ENCODE data around the gene FNBP1. TPM values are rescaled to one million over a fixed set of nuclear protein-coding genes. Genes with fewer than 3 reads are reported as not detected.

Gene FNBP1
- total RNA-seq, 4 donors from 2014 or later: 13.3 to 30.0 (median 17.9) TPM

DNA sequence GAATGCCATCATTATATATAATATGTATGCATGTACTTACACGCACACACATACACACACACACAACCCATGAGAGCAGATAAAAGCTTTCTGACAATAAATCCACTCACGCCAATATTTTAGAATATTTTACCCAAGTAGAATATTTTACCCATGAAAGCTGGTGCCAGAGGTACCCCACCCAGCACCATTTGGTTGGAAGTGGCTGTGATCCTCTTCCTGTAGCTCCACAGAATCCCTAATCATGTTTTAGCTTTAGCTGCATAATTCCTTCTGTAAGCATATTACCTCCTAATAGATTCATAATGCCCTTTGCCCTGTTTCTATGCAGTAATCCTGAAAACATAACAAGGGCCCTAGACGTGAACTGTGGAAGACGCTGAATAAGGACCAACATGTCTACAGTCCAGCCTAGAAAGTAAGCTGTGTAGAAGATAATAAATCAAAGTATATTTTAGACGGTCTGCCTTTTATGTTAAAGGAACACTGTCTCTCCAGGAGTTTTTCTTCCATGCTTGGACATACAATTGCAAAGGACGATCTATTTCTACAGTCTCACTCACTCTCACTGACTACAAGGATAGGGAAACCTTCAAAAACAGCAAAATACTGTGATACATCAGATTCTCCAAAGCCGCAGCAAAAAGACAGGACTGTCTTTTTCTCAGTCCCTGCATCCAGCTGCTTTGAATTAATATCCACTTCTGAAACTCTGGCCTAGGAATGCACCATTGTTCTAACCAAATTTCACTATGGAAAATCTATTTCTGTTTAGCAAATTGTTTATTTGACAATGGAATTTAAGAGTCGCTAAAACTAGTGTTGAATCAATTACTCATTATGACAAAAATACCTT is 109.6 kb downstream of the FNBP1 start:
- DNase-seq (no peak), ATAC-seq (no peak)
- intact Hi-C loops (cut with DNase I; ENCODE audit: low total_unique reads) (loop anchor here (10.0 kb wide), 1 partner anchor 51 kb away; no protein-coding TSS in a partner anchor), in situ Hi-C loops (cut with MboI; ENCODE audit: low sequenced_read_pairs in 4 of 4) (no loop called here)
- no peak overlapping the region for H3K4me3 ChIP-seq
- TF ChIP-seq POLR2A (IDR thresholded peaks at IDR 0.05): no peak
- TF ChIP-seq, protein P1, sequence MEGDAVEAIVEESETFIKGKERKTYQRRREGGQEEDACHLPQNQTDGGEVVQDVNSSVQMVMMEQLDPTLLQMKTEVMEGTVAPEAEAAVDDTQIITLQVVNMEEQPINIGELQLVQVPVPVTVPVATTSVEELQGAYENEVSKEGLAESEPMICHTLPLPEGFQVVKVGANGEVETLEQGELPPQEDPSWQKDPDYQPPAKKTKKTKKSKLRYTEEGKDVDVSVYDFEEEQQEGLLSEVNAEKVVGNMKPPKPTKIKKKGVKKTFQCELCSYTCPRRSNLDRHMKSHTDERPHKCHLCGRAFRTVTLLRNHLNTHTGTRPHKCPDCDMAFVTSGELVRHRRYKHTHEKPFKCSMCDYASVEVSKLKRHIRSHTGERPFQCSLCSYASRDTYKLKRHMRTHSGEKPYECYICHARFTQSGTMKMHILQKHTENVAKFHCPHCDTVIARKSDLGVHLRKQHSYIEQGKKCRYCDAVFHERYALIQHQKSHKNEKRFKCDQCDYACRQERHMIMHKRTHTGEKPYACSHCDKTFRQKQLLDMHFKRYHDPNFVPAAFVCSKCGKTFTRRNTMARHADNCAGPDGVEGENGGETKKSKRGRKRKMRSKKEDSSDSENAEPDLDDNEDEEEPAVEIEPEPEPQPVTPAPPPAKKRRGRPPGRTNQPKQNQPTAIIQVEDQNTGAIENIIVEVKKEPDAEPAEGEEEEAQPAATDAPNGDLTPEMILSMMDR (IDR thresholded peaks at IDR 0.05 in 4 of 5, conservative IDR thresholded peaks at IDR 0.05 in 1 of 5): no peak
- peak overlapping the region; percentile 40 to 66 (median 44) for H3K27ac ChIP-seq
- H3K4me1 ChIP-seq: peaks cover 30 to 40% of the 10 kb centered on the region in 2 donors
- no peaks in the 10 kb centered on the region for H3K27me3 ChIP-seq
- peaks cover 0 to 5% of the 10 kb centered on the region in 2 donors for H3K36me3 ChIP-seq
- no peaks in the 10 kb centered on the region for H3K9me3 ChIP-seq

DNA sequence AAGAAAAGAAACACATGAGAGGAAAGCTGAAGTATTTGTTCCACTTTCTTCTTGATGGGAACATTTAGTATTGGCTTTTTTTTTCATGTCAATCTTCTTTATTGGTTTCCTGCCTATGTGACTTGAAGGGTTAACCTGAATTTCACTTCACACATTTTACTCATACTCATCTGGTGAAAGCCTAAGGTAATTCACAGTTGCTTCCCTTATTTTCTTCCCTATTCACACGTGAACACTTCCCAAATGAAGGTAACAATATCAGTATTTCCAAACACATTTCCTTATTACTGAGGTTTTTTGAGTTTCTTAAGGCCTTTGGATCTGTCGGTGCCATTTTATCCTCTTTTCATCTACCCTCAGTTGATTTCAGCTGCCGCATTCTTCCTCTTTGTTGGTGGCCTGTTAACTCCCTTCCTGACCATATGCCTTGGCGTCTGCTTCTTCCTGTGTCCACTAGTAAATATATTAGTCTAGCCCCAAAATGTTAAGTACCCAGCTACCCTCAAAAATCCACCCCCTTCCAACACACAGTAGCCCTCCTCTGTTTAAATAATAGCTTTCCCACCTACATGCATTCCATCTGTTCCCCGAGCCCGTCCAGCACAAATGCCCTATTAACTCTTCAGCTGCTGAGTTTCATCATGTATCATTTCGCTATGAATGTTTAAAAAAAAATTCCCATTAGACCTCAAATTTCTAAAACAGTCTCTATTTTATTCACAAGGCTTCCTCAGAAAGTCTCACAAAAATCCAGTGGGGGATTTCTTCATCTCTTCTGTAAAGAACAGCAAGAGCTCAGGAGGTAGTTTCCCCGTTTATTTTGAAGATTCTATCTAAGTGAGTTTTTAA is 110.5 kb downstream of the FNBP1 start:
- ATAC-seq: no peak
- H3K4me3 ChIP-seq: no peak overlapping the region
- H3K36me3 ChIP-seq: peaks cover 0 to 14% of the 10 kb centered on the region in 2 donors
- intact Hi-C loops (cut with DNase I; ENCODE audit: low total_unique reads): loop anchor here (10.0 kb wide), 1 partner anchor 52 kb away; no protein-coding TSS in a partner anchor
- in situ Hi-C loops (cut with MboI; ENCODE audit: low sequenced_read_pairs in 4 of 4): no loop called here
- TF ChIP-seq, protein P1 (IDR thresholded peaks at IDR 0.05 in 4 of 5, conservative IDR thresholded peaks at IDR 0.05 in 1 of 5): no peak
- TF ChIP-seq POLR2A (IDR thresholded peaks at IDR 0.05): no peak
- H3K27me3 ChIP-seq: no peaks in the 10 kb centered on the region
- no peaks in the 10 kb centered on the region for H3K9me3 ChIP-seq
- DNase-seq: no peak
- peaks cover 30 to 40% of the 10 kb centered on the region in 2 donors for H3K4me1 ChIP-seq
- H3K27ac ChIP-seq: peak overlapping the region; percentile 24 to 48 (median 34)

DNA sequence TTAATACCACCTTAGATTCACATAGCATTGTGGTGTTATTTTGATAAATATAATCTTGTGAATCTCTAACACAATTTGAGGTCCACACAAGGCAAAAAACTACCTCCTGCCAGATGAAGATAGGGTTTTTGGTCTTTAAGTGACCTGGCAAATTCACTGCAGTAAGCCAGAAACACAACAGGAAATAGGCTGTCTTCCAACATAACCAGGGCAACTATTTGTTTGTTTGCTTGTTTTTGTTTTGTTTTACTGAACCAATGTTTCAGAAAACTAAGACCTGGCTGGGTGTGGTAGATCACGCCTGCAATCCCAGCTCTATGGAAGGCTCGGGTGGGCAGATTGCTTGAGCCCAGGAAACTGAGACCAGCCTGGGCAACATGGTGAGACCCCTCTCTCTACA is 112.2 kb downstream of the FNBP1 start:
- TF ChIP-seq, protein P1 (IDR thresholded peaks at IDR 0.05 in 4 of 5, conservative IDR thresholded peaks at IDR 0.05 in 1 of 5): no peak
- TF ChIP-seq POLR2A (IDR thresholded peaks at IDR 0.05): no peak
- H3K27ac ChIP-seq: no peak overlapping the region
- H3K4me3 ChIP-seq: no peak overlapping the region
- H3K9me3 ChIP-seq: no peaks in the 10 kb centered on the region
- intact Hi-C loops (cut with DNase I; ENCODE audit: low total_unique reads): loop anchor here (10.0 kb wide), 1 partner anchor 54 kb away; no protein-coding TSS in a partner anchor
- no peaks in the 10 kb centered on the region for H3K27me3 ChIP-seq
- H3K4me1 ChIP-seq: peaks cover 30 to 38% of the 10 kb centered on the region in 2 donors
- no peak for DNase-seq
- in situ Hi-C loops (cut with MboI; ENCODE audit: low sequenced_read_pairs in 4 of 4): no loop called here
- H3K36me3 ChIP-seq: peaks cover 0 to 30% of the 10 kb centered on the region in 2 donors
- ATAC-seq: no peak

DNA sequence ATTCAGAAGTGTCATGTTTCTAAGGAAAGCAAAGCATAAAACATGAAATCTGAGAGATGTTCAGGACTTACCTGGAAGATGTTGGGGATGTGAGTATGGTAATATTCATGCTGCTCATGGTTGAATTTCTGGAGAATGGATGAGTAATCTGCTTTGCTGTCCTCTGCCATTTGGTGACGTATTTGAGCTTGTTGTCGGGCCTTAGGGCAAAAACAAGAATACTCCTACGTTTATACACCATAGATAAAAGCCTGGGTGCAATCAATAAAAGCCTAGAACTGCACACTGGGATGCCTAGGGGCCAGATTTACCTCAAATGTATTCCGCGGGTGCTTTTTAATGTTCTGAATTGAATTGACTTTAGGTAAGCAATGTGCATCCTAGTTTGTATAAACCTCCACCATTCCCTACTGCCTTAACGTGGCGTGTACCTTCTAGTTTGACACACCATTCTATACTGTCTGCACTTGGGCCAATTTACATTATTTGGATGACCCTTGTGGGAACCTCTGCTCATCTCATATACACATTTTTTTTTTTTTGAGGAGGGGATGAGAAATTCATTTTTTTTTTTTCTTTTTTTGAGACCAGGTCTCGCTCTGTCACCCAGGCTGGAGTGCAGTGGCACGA is 113.4 kb downstream of the FNBP1 start:
- H3K36me3 ChIP-seq: peaks cover 0 to 36% of the 10 kb centered on the region in 2 donors
- intact Hi-C loops (cut with DNase I; ENCODE audit: low total_unique reads) (loop anchor here (10.0 kb wide), 1 partner anchor 55 kb away; no protein-coding TSS in a partner anchor), in situ Hi-C loops (cut with MboI; ENCODE audit: low sequenced_read_pairs in 4 of 4) (no loop called here)
- ATAC-seq (no peak), DNase-seq (no peak)
- H3K4me3 ChIP-seq: no peak overlapping the region
- H3K27ac ChIP-seq: no peak overlapping the region
- no peaks in the 10 kb centered on the region for H3K9me3 ChIP-seq
- no peaks in the 10 kb centered on the region for H3K27me3 ChIP-seq
- TF ChIP-seq, protein P1 (IDR thresholded peaks at IDR 0.05 in 4 of 5, conservative IDR thresholded peaks at IDR 0.05 in 1 of 5): no peak
- no peak for TF ChIP-seq POLR2A (IDR thresholded peaks at IDR 0.05)
- H3K4me1 ChIP-seq: peaks cover 22 to 26% of the 10 kb centered on the region in 2 donors
